Measurements from ENCODE around the gene ELL2.

ELL2 gene

GRCh38 chr5:95920822-95921221, 40.8 kb downstream of the ELL2 start:
- ChIA-PET POLR2A (no interaction called here), CTCF (interaction anchor here (1.4 to 1.5 kb wide), 2 partner anchors 12 to 140 kb away, joined by 3 read pairs; no protein-coding TSS in a partner anchor)
- no peak for DNase-seq (ENCODE audit: extremely low spot score)
- no peak for TF ChIP-seq CTCF (IDR thresholded peaks at IDR 0.05; ENCODE audit: control extremely low read depth, extremely low read depth, low read depth, missing control alignments)

- TF ChIP-seq CTCF (IDR thresholded peaks at IDR 0.05; ENCODE audit: control extremely low read depth, extremely low read depth, low read depth, missing control alignments), result no peak
- no peak for DNase-seq (ENCODE audit: extremely low spot score)
- CTCF ChIA-PET, result interaction anchor here (1.2 to 1.4 kb wide), 2 partner anchors 9 to 139 kb away, joined by 3 read pairs; no protein-coding TSS in a partner anchor
- POLR2A ChIA-PET, result no interaction called here
Observed at GRCh38 chr5:95919658-95920057, 42.0 kb downstream of the ELL2 start.

GRCh38 chr5:95918421-95919006, 43.1 kb downstream of the ELL2 start:
- POLR2A ChIA-PET, result no interaction called here
- no peak for TF ChIP-seq CTCF (IDR thresholded peaks at IDR 0.05; ENCODE audit: control extremely low read depth, extremely low read depth, low read depth, missing control alignments)
- CTCF ChIA-PET, result interaction anchor here (1.2 to 1.6 kb wide), 3 partner anchors 10 to 417 kb away, joined by 4 to 5 read pairs (median 4); no protein-coding TSS in a partner anchor
- DNase-seq (ENCODE audit: extremely low spot score), result no peak

- CTCF ChIA-PET, result interaction anchor here (0.8 to 1.6 kb wide), 8 partner anchors 9 to 419 kb away, joined by 3 to 5 read pairs (median 4); partner anchors contain the start of gene ELL2
- no peak for TF ChIP-seq CTCF (IDR thresholded peaks at IDR 0.05; ENCODE audit: control extremely low read depth, extremely low read depth, low read depth, missing control alignments)
- DNase-seq (ENCODE audit: extremely low spot score), result no peak
- POLR2A ChIA-PET, result no interaction called here
Observed at GRCh38 chr5:95917207-95917606, 44.4 kb downstream of the ELL2 start.

GRCh38 chr5:95916687-95917085, 45.0 kb downstream of the ELL2 start:
- POLR2A ChIA-PET, result no interaction called here
- CTCF ChIA-PET, result interaction anchor here (0.8 to 1.6 kb wide), 8 partner anchors 8 to 419 kb away, joined by 3 to 5 read pairs (median 3); partner anchors contain the start of gene ELL2
- DNase-seq (ENCODE audit: extremely low spot score), result no peak
- no peak for TF ChIP-seq CTCF (IDR thresholded peaks at IDR 0.05; ENCODE audit: control extremely low read depth, extremely low read depth, low read depth, missing control alignments)

- CTCF ChIA-PET, result interaction anchor here (0.9 to 2.1 kb wide), 6 partner anchors 8 to 420 kb away, joined by 3 to 6 read pairs (median 4); no protein-coding TSS in a partner anchor
- POLR2A ChIA-PET, result no interaction called here
- DNase-seq (ENCODE audit: extremely low spot score), result no peak
- TF ChIP-seq CTCF (IDR thresholded peaks at IDR 0.05; ENCODE audit: control extremely low read depth, extremely low read depth, low read depth, missing control alignments), result no peak
Observed at GRCh38 chr5:95915999-95916686, 45.5 kb downstream of the ELL2 start.

Data from GM10248 (cell line).